Measurements from ENCODE around the gene P4HA1.
A peak's percentile ranks its signal among the peaks of the same experiment; 100 is the strongest.
"Not testable (repeated sequence)": the region's sequence is repeated elsewhere in the genome, so short reads cannot be mapped to it uniquely, and the experiment has no call there.

P4HA1 gene

DNA sequence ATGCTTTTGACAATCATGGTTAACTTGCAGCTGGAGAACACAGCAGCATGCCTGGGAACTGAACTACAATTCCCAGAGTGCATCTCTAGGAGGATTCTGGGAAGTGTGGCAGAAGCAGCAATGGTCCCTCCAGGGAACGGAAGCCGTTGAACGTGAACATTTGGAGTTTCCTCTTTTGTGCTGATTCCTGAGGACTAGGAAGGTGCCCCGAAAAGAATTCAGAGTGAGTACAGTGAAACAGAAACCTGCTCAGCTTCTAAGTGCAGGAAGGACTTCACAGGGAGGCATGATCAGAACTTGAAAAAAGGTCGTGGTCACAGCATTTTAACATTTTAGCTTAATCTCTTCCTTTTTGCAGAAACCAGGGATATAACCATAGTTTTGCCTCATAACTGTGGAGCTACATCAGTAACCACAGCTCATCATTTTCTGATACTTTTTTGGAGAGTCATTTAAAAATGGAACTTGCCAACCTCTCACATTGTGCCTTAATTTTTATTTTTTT, 13.7 kb upstream of the P4HA1 start, which contains the start of gene NUDT13:
NUDT13 (plus strand) TSS at position 111 of the 505 bp plus-strand sequence. CDS start 3,911 bp downstream, outside the sequence.
- Mint-ChIP-seq H3K27me3 (ENCODE audit: low read depth) (no peaks in the 10 kb centered on the region), H3K4me1 (ENCODE audit: low read depth) (peaks cover 14% of the 10 kb centered on the region), H3K27ac (peak within 1 kb of the TSS; percentile 88)

GRCh38 chr10:73109248-73109652, 12.6 kb upstream of the P4HA1 start:
- Mint-ChIP-seq H3K4me1 (ENCODE audit: low read depth) (peaks cover 14% of the 10 kb centered on the region), H3K36me3 (ENCODE audit: low read depth) (peaks cover 30% of the 10 kb centered on the region)
- H3K27ac Mint-ChIP-seq; H3K27me3 Mint-ChIP-seq (ENCODE audit: low read depth); H3K4me3 Mint-ChIP-seq; H3K9me3 Mint-ChIP-seq: not testable (repeated sequence)

More for the DNA sequence above, 13.7 kb upstream of the P4HA1 start, which contains the start of gene NUDT13:
- H3K9me3 Mint-ChIP-seq: peaks cover 7% of the 10 kb centered on the region
- peak within 1 kb of the TSS; percentile 74 for H3K4me3 Mint-ChIP-seq
- peaks cover 29% of the 10 kb centered on the region for H3K36me3 Mint-ChIP-seq (ENCODE audit: low read depth)

DNA sequence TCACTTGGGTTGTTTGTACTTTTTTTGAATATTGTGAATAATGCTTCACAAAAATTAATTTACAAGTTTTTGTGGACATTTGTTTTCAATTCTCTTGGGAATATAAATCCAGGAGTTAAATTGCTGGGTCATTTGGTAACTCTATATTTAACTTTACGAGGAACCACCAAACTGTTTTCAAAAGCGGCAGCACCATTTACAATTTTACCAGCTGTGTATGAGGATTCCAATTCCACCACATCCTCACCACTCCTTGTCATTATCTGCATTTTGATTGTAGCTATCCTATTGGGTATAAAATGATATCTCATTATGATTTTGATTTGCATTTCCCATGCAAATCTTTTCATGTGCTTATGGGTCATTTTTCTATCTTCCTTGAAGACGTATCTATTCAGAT, 9.6 kb upstream of the P4HA1 start:
- peaks cover 7% of the 10 kb centered on the region for H3K9me3 Mint-ChIP-seq
- H3K36me3 Mint-ChIP-seq (ENCODE audit: low read depth): peaks cover 33% of the 10 kb centered on the region
- no peak overlapping the region for H3K4me3 Mint-ChIP-seq
- no peaks in the 10 kb centered on the region for H3K27me3 Mint-ChIP-seq (ENCODE audit: low read depth)
- peaks cover 13% of the 10 kb centered on the region for H3K4me1 Mint-ChIP-seq (ENCODE audit: low read depth)
- H3K27ac Mint-ChIP-seq: no peak overlapping the region

DNA sequence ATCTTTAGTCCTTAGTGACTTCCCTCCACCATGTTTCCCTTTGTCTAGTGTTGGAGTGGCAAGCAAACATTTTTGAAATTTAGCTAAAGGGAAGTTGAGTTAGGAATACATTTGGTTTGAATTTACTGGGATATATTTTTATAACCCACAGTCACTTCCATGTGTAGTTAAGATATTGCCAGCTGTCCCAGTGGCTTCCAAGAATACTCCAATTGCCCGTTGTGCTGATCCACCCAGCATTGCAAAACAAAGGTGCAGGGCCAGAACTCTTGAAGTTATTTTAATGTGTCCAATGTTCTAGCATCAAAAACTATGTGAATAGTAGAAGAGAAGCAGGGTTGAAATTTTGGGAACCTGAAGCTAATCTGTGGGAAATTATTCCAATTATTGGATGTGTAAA, 2.5 kb upstream of the P4HA1 start:
- Mint-ChIP-seq H3K4me1 (ENCODE audit: low read depth) (peaks cover 19% of the 10 kb centered on the region), H3K9me3 (no peaks in the 10 kb centered on the region), H3K36me3 (ENCODE audit: low read depth) (peaks cover 8% of the 10 kb centered on the region), H3K4me3 (no peak overlapping the region), H3K27ac (no peak overlapping the region), H3K27me3 (ENCODE audit: low read depth) (no peaks in the 10 kb centered on the region)

DNA sequence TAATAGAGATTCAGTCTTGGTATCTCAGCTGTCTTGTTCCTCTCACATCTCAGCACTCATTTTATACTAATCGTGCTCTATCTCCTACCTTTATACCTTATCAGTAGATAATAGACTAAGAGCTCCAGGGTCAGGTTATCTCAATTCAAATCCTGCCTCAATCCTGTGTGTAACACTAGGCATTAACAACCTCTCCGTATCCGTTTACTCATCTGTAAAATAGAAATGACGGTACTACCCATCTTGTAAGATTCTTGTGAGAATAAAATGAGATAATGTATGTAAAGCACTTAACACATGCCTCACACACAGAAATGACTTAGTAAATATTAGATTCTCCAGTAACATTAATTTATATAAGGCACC, 622 bp upstream of the P4HA1 start:
- H3K27me3 Mint-ChIP-seq (ENCODE audit: low read depth): no peaks in the 10 kb centered on the region
- no peaks in the 10 kb centered on the region for H3K9me3 Mint-ChIP-seq
- peak overlapping the region; percentile 95 for H3K27ac Mint-ChIP-seq
- peaks cover 27% of the 10 kb centered on the region for H3K4me1 Mint-ChIP-seq (ENCODE audit: low read depth)
- peaks cover 9% of the 10 kb centered on the region for H3K36me3 Mint-ChIP-seq (ENCODE audit: low read depth)
- H3K4me3 Mint-ChIP-seq: peak overlapping the region; percentile 95

GRCh38 chr10:73096041-73096448, 621 bp downstream of the P4HA1 start:
- H3K9me3 Mint-ChIP-seq: no peaks in the 10 kb centered on the region
- H3K36me3 Mint-ChIP-seq (ENCODE audit: low read depth): peaks cover 11% of the 10 kb centered on the region
- H3K27ac Mint-ChIP-seq: peak overlapping the region; percentile 95
- H3K27me3 Mint-ChIP-seq (ENCODE audit: low read depth): no peaks in the 10 kb centered on the region
- H3K4me3 Mint-ChIP-seq: peak overlapping the region; percentile 95
- H3K4me1 Mint-ChIP-seq (ENCODE audit: low read depth): peaks cover 35% of the 10 kb centered on the region

GRCh38 chr10:73095481-73096021, 1.1 kb downstream of the P4HA1 start:
- Mint-ChIP-seq H3K9me3 (no peaks in the 10 kb centered on the region), H3K4me1 (ENCODE audit: low read depth) (peaks cover 35% of the 10 kb centered on the region), H3K36me3 (ENCODE audit: low read depth) (peaks cover 11% of the 10 kb centered on the region), H3K4me3 (peak overlapping the region; percentile 95), H3K27ac (peak overlapping the region; percentile 95), H3K27me3 (ENCODE audit: low read depth) (no peaks in the 10 kb centered on the region)

DNA sequence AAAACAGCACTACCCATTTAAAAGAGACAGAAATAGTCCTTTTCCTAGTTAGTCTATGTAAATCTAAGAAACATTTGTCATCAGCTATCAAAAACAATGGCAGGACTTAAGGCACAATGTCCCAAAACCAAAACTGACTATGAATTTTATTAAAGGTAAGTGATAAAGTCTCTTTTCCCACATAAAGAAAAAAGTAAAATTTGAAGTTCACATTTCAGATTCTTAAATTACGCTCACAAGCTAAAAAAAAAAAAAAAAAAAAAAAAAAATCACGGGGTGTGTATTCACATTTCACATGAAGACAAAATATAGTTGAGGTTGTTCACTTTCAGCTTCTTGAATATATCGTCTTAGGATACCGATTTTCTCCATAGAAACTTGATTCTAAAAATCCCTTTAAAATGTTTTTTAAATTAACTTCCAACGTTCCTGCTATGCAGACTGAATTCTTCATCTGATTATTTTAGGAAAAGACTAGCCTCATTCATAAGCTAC, 1.6 kb downstream of the P4HA1 start:
- no peaks in the 10 kb centered on the region for H3K9me3 Mint-ChIP-seq
- H3K4me1 Mint-ChIP-seq (ENCODE audit: low read depth): peaks cover 35% of the 10 kb centered on the region
- H3K4me3 Mint-ChIP-seq: peak overlapping the region; percentile 95
- no peaks in the 10 kb centered on the region for H3K27me3 Mint-ChIP-seq (ENCODE audit: low read depth)
- peak overlapping the region; percentile 95 for H3K27ac Mint-ChIP-seq
- H3K36me3 Mint-ChIP-seq (ENCODE audit: low read depth): peaks cover 11% of the 10 kb centered on the region

GRCh38 chr10:73093922-73094850, 2.5 kb downstream of the P4HA1 start:
- peaks cover 35% of the 10 kb centered on the region for H3K4me1 Mint-ChIP-seq (ENCODE audit: low read depth)
- no peaks in the 10 kb centered on the region for H3K9me3 Mint-ChIP-seq
- no peak overlapping the region for H3K27ac Mint-ChIP-seq
- no peaks in the 10 kb centered on the region for H3K27me3 Mint-ChIP-seq (ENCODE audit: low read depth)
- peak overlapping the region; percentile 95 for H3K4me3 Mint-ChIP-seq
- H3K36me3 Mint-ChIP-seq (ENCODE audit: low read depth): peaks cover 11% of the 10 kb centered on the region

- no peak overlapping the region for H3K4me3 Mint-ChIP-seq
- H3K4me1 Mint-ChIP-seq (ENCODE audit: low read depth): peaks cover 41% of the 10 kb centered on the region
- peaks cover 11% of the 10 kb centered on the region for H3K36me3 Mint-ChIP-seq (ENCODE audit: low read depth)
- H3K9me3 Mint-ChIP-seq: no peaks in the 10 kb centered on the region
- no peaks in the 10 kb centered on the region for H3K27me3 Mint-ChIP-seq (ENCODE audit: low read depth)
- H3K27ac Mint-ChIP-seq: no peak overlapping the region
Observed at GRCh38 chr10:73092830-73093229, 3.8 kb downstream of the P4HA1 start.

DNA sequence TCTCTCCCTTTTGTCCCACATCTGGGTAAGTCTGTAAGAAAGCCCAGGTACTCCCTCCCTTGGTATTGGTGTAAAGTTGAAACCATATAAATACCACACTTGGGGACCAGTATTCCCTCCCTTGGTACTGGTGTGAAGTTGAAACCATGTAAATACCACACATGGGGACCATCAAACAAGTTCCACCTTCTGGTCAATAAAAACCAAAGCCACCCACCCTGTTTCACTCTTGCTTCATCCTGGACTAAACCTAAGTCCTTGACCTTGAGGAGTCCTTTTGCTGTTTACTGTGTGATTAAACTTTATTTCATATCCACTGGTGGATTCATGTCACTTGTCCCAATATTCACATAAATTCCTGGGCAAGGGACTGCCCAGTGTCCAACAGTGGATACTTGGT, 8.4 kb downstream of the P4HA1 start:
- H3K4me3 Mint-ChIP-seq: no peak overlapping the region
- H3K27ac Mint-ChIP-seq: no peak overlapping the region
- H3K27me3 Mint-ChIP-seq (ENCODE audit: low read depth): no peaks in the 10 kb centered on the region
- peaks cover 10% of the 10 kb centered on the region for H3K36me3 Mint-ChIP-seq (ENCODE audit: low read depth)
- H3K4me1 Mint-ChIP-seq (ENCODE audit: low read depth): peaks cover 27% of the 10 kb centered on the region
- H3K9me3 Mint-ChIP-seq: no peaks in the 10 kb centered on the region

GRCh38 chr10:73086816-73087215, 9.8 kb downstream of the P4HA1 start:
- Mint-ChIP-seq H3K4me1 (ENCODE audit: low read depth) (peaks cover 25% of the 10 kb centered on the region), H3K36me3 (ENCODE audit: low read depth) (peaks cover 14% of the 10 kb centered on the region), H3K4me3 (no peak overlapping the region), H3K27me3 (ENCODE audit: low read depth) (no peaks in the 10 kb centered on the region), H3K27ac (no peak overlapping the region), H3K9me3 (no peaks in the 10 kb centered on the region)

DNA sequence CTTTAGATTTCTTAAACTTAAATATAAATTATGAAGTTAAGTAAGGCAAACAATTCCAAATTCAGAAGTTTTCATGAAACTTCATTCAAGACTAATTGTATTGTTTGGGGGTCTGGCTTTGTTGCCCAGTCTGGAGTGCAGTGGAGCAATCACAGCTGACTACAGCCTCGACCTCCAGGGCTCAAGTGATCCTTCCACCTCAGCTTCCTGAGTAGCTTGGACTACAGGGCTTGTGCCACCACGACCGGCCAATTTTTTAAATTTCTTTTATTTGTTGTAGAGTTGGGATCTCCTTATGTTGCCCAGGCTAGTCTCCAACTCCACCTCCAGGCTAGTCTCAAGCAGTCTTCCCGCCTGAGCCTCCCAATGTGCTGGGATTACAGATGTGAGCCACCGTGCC, 12.5 kb downstream of the P4HA1 start:
- no peak overlapping the region for H3K4me3 Mint-ChIP-seq
- peaks cover 12% of the 10 kb centered on the region for H3K36me3 Mint-ChIP-seq (ENCODE audit: low read depth)
- H3K27me3 Mint-ChIP-seq (ENCODE audit: low read depth): no peaks in the 10 kb centered on the region
- no peaks in the 10 kb centered on the region for H3K9me3 Mint-ChIP-seq
- H3K27ac Mint-ChIP-seq: no peak overlapping the region
- peaks cover 27% of the 10 kb centered on the region for H3K4me1 Mint-ChIP-seq (ENCODE audit: low read depth)

- no peak overlapping the region for H3K4me3 Mint-ChIP-seq
Observed at GRCh38 chr10:73083221-73083620, 13.4 kb downstream of the P4HA1 start.

More at GRCh38 chr10:73083221-73083620, 13.4 kb downstream of the P4HA1 start:
- Mint-ChIP-seq H3K9me3 (no peaks in the 10 kb centered on the region), H3K27ac (no peak overlapping the region), H3K36me3 (ENCODE audit: low read depth) (peaks cover 12% of the 10 kb centered on the region), H3K4me1 (ENCODE audit: low read depth) (peaks cover 25% of the 10 kb centered on the region), H3K27me3 (ENCODE audit: low read depth) (no peaks in the 10 kb centered on the region)
